ENCODE results near the gene PEMT. TPM values are rescaled to one million over a fixed set of nuclear protein-coding genes. Genes with fewer than 3 reads are reported as not detected.
"Not testable (repeated sequence)": the region's sequence is repeated elsewhere in the genome, so short reads cannot be mapped to it uniquely, and the experiment has no call there.

Gene PEMT
- 47.1 TPM for total RNA-seq

DNA sequence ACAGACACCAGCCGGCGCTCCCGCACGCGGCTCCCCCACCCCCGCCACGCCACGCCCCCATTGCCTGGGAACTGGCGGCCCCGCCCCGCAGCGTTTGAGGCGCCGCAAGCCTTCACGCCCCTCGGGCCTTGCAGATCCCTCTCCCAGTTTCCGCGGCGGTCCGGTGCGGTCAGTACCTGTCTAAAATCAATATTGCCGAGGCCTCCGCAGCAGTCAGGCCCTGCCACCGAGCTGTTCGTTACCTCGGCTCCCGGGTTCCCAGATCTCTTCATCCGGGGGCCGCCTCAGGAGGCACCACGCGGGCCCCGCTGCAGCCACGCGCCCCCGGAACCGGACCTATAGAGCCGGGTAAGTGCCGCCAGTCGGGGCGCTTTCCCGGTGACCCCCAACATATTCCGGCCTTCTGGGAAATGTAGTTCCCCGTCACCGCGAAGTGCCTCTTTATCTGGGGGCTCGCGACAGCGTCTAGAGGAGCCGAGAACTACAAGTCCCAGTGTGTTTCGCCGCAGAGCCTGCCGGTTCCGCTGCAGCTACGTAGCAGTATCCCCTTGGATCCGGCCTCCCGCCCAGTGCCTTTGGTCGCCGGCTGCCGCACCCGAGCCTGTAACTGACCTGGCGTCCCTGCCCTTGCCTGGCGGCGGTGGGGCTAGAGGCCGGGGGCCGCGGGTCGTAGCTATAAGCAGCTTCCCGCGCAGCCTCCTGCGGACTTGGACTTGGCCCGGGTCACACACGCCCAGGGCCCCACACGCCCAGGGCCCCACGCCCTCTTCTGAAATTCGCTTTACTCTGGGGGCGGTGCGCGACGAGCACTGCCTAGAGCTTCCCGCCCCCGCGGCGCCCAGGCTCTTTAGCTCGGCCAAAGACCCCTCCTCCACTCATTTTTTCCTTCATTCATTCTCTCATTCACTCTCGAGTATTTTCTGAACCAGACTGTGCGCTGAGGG is at the start of gene PEMT:
PEMT (minus strand) TSS at position 354 of the 944 bp plus-strand sequence; CDS start at position 272, 82 bp downstream.
- DNase-seq (ENCODE audit: low read depth in 2 of 3, low spot score in 2 of 3): peak; percentile 86 to 99 (median 98)

DNA sequence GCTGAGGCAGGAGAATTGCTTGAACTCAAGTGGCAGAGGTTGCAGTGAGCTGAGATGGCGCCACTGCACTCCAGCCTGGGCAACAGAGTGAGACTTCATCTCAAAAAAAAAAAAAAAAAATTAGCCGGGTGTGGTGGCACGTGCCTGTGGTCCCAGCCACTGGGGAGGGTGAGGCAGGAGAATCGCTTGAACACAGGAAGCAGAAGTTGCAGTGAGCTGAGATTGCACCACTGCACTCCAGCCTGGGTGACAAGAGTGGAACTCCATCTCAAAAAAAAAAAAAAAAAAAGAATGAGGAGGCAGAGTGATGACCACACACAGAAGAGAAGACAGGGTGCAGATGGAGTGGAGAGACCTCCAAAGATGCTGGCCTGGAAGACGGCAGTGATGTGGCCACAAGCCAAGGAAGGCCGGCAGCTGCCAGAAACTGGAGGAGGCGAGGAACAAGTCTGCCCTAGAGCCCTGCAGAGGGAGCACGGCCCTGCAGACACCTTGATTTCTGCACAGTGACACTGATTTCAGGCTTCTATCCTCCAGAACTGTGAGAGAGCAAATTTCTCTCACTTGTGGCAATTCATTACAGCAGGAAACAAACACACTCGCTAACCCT is 48.3 kb upstream of the PEMT start:
- not testable (repeated sequence) for DNase-seq (ENCODE audit: low read depth in 2 of 3, low spot score in 2 of 3)

- no peak for DNase-seq (ENCODE audit: low read depth in 2 of 3, low spot score in 2 of 3)
Observed at GRCh38 chr17:17638467-17638866, 47.0 kb upstream of the PEMT start.

GRCh38 chr17:17636272-17636885 is 44.9 kb upstream of the PEMT start:
- DNase-seq (ENCODE audit: low read depth in 2 of 3, low spot score in 2 of 3): no peak

GRCh38 chr17:17635537-17636271 is 44.2 kb upstream of the PEMT start:
- peak in 1 of 3 donors; percentile 24 for DNase-seq (ENCODE audit: low read depth in 2 of 3, low spot score in 2 of 3)

- no peak for DNase-seq (ENCODE audit: low read depth in 2 of 3, low spot score in 2 of 3)
Observed at GRCh38 chr17:17635126-17635525, 43.6 kb upstream of the PEMT start.

GRCh38 chr17:17633310-17633709 is 41.8 kb upstream of the PEMT start:
- DNase-seq (ENCODE audit: low read depth in 2 of 3, low spot score in 2 of 3): no peak

DNA sequence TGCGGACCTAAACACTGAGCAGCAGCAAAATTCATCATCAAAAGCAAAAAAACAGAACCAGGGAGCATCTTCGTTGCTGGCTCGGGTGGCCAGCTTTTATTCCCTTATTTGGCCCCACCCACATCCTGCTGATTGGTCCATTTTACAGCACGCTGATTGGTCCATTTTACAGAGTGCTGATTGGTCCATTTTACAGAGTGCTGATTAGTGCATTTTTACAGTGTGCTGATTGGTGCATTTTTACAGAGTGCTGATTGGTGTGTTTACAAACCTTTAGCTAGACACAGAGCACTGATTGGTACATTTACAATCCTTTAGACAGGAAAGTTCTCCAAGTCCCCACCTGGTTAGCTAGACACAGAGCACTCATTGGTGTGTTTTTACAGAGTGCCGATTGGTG is 41.2 kb upstream of the PEMT start:
- DNase-seq (ENCODE audit: low read depth in 2 of 3, low spot score in 2 of 3): not testable (repeated sequence)

DNA sequence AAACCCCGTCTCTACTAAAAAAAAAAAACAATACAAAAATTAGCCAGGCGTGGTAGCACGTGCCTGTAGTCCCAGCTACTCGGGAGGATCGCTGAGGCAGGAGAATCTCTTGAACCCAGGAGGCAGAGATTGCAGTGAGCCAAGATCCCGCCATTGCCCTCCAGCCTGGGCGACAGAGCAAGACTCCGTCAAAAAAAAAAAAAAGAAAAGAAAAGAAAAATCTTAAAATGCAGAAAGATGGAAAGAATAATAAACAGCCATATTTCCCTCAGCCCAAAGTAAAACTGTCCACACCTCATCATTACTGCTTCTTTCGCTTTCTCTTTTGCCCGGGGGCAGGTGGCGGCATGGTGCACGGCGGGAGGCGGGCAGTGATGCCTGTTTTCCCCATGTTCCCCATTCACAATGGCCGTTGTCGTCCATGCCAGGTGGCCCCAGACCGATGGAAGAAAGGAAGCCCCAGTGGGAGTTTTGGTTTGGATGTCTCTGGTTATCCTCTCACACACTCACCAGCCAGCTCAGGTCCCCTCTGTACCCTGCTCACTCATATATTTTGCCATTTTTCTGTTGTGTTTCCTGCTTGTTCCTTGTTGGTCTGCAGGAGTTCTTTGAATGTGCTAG is 37.0 kb upstream of the PEMT start:
- peak in 2 of 3 donors; percentile 35 to 58 for DNase-seq (ENCODE audit: low read depth in 2 of 3, low spot score in 2 of 3)

DNA sequence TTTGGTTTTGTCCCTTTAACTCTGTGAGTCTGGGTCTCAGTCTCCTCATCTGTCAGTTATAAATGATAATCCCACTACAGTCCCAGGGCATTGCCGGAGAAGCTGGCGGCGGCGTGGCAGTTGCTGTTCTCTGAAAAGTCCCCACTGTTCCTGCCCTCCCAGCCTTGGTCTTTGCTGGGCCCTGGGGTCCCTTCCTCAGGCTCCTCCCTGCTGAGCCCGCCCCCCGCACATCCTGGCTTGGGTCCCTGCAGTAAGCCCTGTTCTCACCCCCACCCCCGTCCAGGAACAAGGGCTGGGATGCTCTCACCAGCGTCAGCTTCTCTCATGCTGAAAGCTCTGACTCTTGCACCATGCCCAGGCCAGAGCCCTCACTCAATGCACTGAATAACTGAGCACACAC is 35.3 kb upstream of the PEMT start:
- no peak for DNase-seq (ENCODE audit: low read depth in 2 of 3, low spot score in 2 of 3)

GRCh38 chr17:17626151-17626805 is 34.8 kb upstream of the PEMT start:
- no peak for DNase-seq (ENCODE audit: low read depth in 2 of 3, low spot score in 2 of 3)

GRCh38 chr17:17624741-17625140 is 33.2 kb upstream of the PEMT start:
- DNase-seq (ENCODE audit: low read depth in 2 of 3, low spot score in 2 of 3): no peak

GRCh38 chr17:17623904-17624303 is 32.4 kb upstream of the PEMT start:
- no peak for DNase-seq (ENCODE audit: low read depth in 2 of 3, low spot score in 2 of 3)

DNA sequence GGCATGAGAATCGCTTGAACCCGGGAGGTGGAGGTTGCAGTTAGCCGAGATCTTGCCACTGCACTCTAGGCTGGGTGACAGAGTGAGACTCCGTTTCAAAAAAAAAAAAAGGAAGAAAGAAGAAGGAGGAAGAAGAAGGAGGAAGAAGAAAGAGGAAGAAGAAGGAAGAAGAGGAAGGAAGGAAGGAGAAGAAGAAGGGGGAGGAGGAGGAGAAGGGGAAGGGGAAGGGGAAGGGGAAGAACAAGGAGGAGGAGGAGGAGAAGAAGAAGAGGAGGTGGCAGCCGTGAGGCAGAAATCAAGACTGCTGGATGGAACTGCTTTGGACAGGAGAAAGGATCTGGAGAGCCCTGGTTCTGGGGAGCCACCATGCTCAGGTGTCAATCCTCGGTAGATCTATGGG is 29.7 kb upstream of the PEMT start:
- no peak for DNase-seq (ENCODE audit: low read depth in 2 of 3, low spot score in 2 of 3)

GRCh38 chr17:17613708-17614114 is 22.2 kb upstream of the PEMT start:
- peak in 2 of 3 donors; percentile 59 to 80 for DNase-seq (ENCODE audit: low read depth in 2 of 3, low spot score in 2 of 3)

GRCh38 chr17:17612085-17613022 is 20.8 kb upstream of the PEMT start:
- no peak for DNase-seq (ENCODE audit: low read depth in 2 of 3, low spot score in 2 of 3)

- no peak for DNase-seq (ENCODE audit: low read depth in 2 of 3, low spot score in 2 of 3)
Observed at GRCh38 chr17:17609121-17609520, 17.6 kb upstream of the PEMT start.

DNA sequence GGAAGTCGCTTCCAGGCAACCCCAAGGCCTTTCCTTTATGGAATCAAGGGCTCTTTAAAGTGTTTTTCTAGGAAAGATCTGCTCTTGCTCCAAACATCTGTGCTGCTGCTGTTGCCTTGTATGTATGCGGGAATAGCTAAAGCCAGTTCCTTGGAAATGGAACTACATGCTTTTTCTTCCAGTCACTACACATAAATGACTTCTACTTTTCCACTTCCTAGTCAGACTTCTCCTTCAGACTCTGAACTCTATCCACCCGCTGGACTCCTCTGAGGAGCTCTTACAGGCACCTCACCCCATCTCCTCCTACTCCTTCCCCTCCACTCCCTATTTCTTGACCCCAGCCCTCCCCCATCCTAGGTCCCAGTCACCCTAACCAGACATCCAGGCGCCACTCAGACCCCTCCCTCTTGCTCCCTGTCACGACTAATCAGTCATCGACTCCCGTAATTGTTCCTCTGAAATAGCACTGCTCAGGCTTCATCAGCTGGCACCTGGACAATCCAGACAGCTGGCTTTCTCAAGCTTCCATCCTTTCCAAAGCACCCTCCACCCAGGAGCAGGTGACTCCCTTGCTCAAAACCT is 15.0 kb upstream of the PEMT start:
- DNase-seq (ENCODE audit: low read depth in 2 of 3, low spot score in 2 of 3): no peak
